ENCODE measurements around the gene RAB42. TPM values are rescaled to one million over a fixed set of nuclear protein-coding genes. Genes with fewer than 3 reads are reported as not detected.

Gene RAB42, protein sequence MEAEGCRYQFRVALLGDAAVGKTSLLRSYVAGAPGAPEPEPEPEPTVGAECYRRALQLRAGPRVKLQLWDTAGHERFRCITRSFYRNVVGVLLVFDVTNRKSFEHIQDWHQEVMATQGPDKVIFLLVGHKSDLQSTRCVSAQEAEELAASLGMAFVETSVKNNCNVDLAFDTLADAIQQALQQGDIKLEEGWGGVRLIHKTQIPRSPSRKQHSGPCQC
- not detected in 2 replicates for total RNA-seq (2011; cell fraction: chromatin; rRNA removed; ENCODE audit: low replicate concordance)
- not detected in 2 replicates for total RNA-seq (2011; cell fraction: nucleolus; rRNA removed)
- total RNA-seq (2011; cell fraction: nucleoplasm; rRNA removed) = not detected in 2 replicates
- total RNA-seq (2014; rRNA removed) (0.14 TPM in 1 of 2 replicates, not detected in the other), total RNA-seq (2014; rRNA removed; fragmentation: Illumina TruSeq; extraction: Trizol) (not detected in 2 replicates), total RNA-seq (2015; rRNA removed; fragmentation: Illumina TruSeq; extraction: Trizol) (0.07 and 0.15 TPM in 2 replicates), total RNA-seq (2021) (not detected in 2 replicates), polyA plus RNA-seq (2011; rRNA removed) (0.12 TPM in 1 of 2 replicates, not detected in the other), polyA plus RNA-seq (2014; fragmentation: Illumina TruSeq; extraction: Trizol) (not detected in 2 replicates), polyA plus RNA-seq (2014; fragmentation: Nextera tagmentation; extraction: Ambion mirVana) (not detected), polyA plus RNA-seq (2014; rRNA removed) (0.05 and 0.12 TPM in 2 replicates), polyA minus RNA-seq (2011; rRNA and poly(A)+ RNA removed) (not detected in 2 replicates), Bru-seq, nascent RNA (percentile 16 among the genes with signal in this experiment), BruChase-seq, experiment 1, labeled RNA remaining after a 2-hour chase (percentile 16 among the genes with signal in this experiment), BruChase-seq, experiment 2, labeled RNA remaining after a 6-hour chase (not detected)
- polyA plus RNA-seq (2011; cell fraction: cytosol; rRNA removed) = 0.15 and 0.24 TPM in 2 replicates
- polyA plus RNA-seq (2011; cell fraction: nucleus; rRNA removed) = 0.20 TPM in 1 of 2 replicates, not detected in the other
- 0.14 and 0.18 TPM in 2 replicates for polyA plus RNA-seq (2012)
- polyA minus RNA-seq (2011; cell fraction: cytosol; rRNA and poly(A)+ RNA removed) = not detected in 2 replicates
- polyA minus RNA-seq (2011; cell fraction: nucleus; rRNA and poly(A)+ RNA removed) = not detected in 2 replicates
- long read RNA-seq, experiment 1, partial matches to known transcripts = 1 of 1 reads
- long read RNA-seq, experiment 1, other reads (novel, unspliced or antisense) = 0 of 1 reads
- long read RNA-seq, experiment 2 = 0 reads
- long read RNA-seq, experiment 3 = 0 reads

GRCh38 chr1:28591708-28592320, at the start of gene RAB42:
RAB42 (plus strand) TSS chr1:28592265; CDS start chr1:28592512, 247 bp downstream.
- FAIRE-seq (no peak), DNase-seq (ENCODE audit: extremely low read depth in 1 of 4, low spot score in 3 of 4) (peak; percentile 19 to 84 (median 62)), ATAC-seq (peak; percentile 33)
- ChIA-PET POLR2A (interaction anchor here (0.6 to 1.0 kb wide), 3 partner anchors 10 to 148 kb away, joined by 3 to 6 read pairs (median 3); no protein-coding TSS in a partner anchor), CTCF (ENCODE audit: low intra/inter-chr PET ratio) (no interaction called here)
- peaks cover 11% of the 10 kb centered on the region for H4K20me1 ChIP-seq (replicated peaks; ENCODE audit: control insufficient read depth, insufficient read depth, low read length)
- no peak within 1 kb of the TSS for H3K27ac ChIP-seq (ENCODE audit: extremely low read depth, low read depth, low read length)
- peaks cover 5 to 6% of the 10 kb centered on the region in 2 experiments; a peak in 3 of 5 replicates for H3K27me3 ChIP-seq (ENCODE audit: control insufficient read depth in 2 of 2, insufficient read depth in 2 of 2, low read length in 2 of 2)
- no TSS peak for BruUV-seq (replicated peaks)
- H3K9me1 ChIP-seq (ENCODE audit: control insufficient read depth, insufficient read depth, low read length) = no peaks in the 10 kb centered on the region
- no peak within 1 kb of the TSS for H3K4me2 ChIP-seq (ENCODE audit: insufficient read depth, low read length)
- H3K4me1 ChIP-seq (replicated peaks in 1 of 2; ENCODE audit: control insufficient read depth in 2 of 2, insufficient read depth in 2 of 2, low read length in 2 of 2) = peaks cover 4 to 13% of the 10 kb centered on the region in 2 experiments
- intact Hi-C loops (cut with micrococcal nuclease) = no loop called here
- no peak within 1 kb of the TSS for H3K4me3 ChIP-seq
- in situ Hi-C loops (cut with MboI) = no loop called here
- H3K9me3 ChIP-seq (replicated peaks; ENCODE audit: control insufficient read depth, insufficient read depth, low read depth, low read length) = no peaks in the 10 kb centered on the region
- no peak within 1 kb of the TSS for H2AFZ ChIP-seq (ENCODE audit: low read depth, low read length)
- peak within 1 kb of the TSS in 1 of 2 experiments; percentile 40; a peak in 1 of 4 replicates for H3K9ac ChIP-seq (ENCODE audit: insufficient read depth in 1 of 2, low read depth in 2 of 2, low read length in 2 of 2)
- H3K36me3 ChIP-seq (ENCODE audit: control insufficient read depth, insufficient read depth, low read length) = no peaks in the 10 kb centered on the region
- TF ChIP-seq, protein P1, sequence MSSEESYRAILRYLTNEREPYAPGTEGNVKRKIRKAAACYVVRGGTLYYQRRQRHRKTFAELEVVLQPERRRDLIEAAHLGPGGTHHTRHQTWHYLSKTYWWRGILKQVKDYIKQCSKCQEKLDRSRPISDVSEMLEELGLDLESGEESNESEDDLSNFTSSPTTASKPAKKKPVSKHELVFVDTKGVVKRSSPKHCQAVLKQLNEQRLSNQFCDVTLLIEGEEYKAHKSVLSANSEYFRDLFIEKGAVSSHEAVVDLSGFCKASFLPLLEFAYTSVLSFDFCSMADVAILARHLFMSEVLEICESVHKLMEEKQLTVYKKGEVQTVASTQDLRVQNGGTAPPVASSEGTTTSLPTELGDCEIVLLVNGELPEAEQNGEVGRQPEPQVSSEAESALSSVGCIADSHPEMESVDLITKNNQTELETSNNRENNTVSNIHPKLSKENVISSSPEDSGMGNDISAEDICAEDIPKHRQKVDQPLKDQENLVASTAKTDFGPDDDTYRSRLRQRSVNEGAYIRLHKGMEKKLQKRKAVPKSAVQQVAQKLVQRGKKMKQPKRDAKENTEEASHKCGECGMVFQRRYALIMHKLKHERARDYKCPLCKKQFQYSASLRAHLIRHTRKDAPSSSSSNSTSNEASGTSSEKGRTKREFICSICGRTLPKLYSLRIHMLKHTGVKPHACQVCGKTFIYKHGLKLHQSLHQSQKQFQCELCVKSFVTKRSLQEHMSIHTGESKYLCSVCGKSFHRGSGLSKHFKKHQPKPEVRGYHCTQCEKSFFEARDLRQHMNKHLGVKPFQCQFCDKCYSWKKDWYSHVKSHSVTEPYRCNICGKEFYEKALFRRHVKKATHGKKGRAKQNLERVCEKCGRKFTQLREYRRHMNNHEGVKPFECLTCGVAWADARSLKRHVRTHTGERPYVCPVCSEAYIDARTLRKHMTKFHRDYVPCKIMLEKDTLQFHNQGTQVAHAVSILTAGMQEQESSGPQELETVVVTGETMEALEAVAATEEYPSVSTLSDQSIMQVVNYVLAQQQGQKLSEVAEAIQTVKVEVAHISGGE (CRISPR knock-in tag; IDR thresholded peaks at IDR 0.05) = no peak
- TF ChIP-seq STAT5B (CRISPR knock-in tag; IDR thresholded peaks at IDR 0.05) (no peak), MXI1 (IDR thresholded peaks at IDR 0.05; ENCODE audit: low read depth, low read length) (no peak), VEZF1 (CRISPR knock-in tag; IDR thresholded peaks at IDR 0.05) (peak; percentile 53; the same call in 1 of the 2 replicates), KDM5B (IDR thresholded peaks at IDR 0.05; ENCODE audit: insufficient replicate concordance, low read depth, low read length) (peak; percentile 46)
- H3K79me2 ChIP-seq (ENCODE audit: control insufficient read depth, insufficient read depth, low read length) = no peaks in the 10 kb centered on the region
- 11% methylated on average over 13 of the region's 13 CpGs for whole genome bisulfite sequencing (ENCODE audit: insufficient coverage, low coverage, missing lambda C conversion rate)
